ENCODE data around the gene YPEL1. TPM values are rescaled to one million over a fixed set of nuclear protein-coding genes. Genes with fewer than 3 reads are reported as not detected.

YPEL1 gene
- total and polyA plus RNA-seq, 11 donors: 2.5 to 10.0 (median 7.3) TPM

MicroRNAs encoded within 50 kb of the gene (microRNA counts, 767-probe panel; counts per million panel counts)
- microRNA hsa-miR-130b-3p (1,960 to 1,966 counts per million in 2 donors), microRNA hsa-miR-301b (71.6 to 1,208 counts per million in 2 donors)

Small RNA genes within 50 kb of the gene (microRNA-seq; reads per million reads assigned to microRNA genes)
- gene MIR130B: 94.2 to 252 (median 180) reads per million in 4 donors
- gene MIR301B: 0 to 6.2 (median 0.67) reads per million in 4 donors

Other genes starting within 250 kb of the YPEL1 start
- gene RIMBP3C, start 184.3 kb downstream of the YPEL1 start, total RNA-seq: under 1 TPM in 4 of 9 donors, not detected in 5; 0.08 to 0.37 (median 0.19) TPM
- not detected for gene RIMBP3C, start 184.3 kb downstream of the YPEL1 start, polyA plus RNA-seq
- 10 to 100 TPM; 42.9 to 73.1 (median 50.3) TPM for gene UBE2L3, start 168.1 kb downstream of the YPEL1 start, total RNA-seq
- gene UBE2L3, start 168.1 kb downstream of the YPEL1 start, polyA plus RNA-seq: 10 to 100 TPM; 63.8 to 64.8 TPM
- 10 to 100 TPM in 2 of 9 donors, 1 to 10 TPM in 7; 3.0 to 19.8 (median 5.4) TPM for gene YDJC, start 105.8 kb downstream of the YPEL1 start, total RNA-seq
- gene YDJC, start 105.8 kb downstream of the YPEL1 start, polyA plus RNA-seq: 10 to 100 TPM in 1 of 2 donors, 1 to 10 TPM in 1; 8.1 to 17.5 TPM
- gene CCDC116, start 103.0 kb downstream of the YPEL1 start, total RNA-seq: 1 to 10 TPM in 1 of 9 donors, under 1 TPM in 4, not detected in 4; 0.18 to 1.3 (median 0.26) TPM
- under 1 TPM; 0.19 to 0.27 TPM for gene CCDC116, start 103.0 kb downstream of the YPEL1 start, polyA plus RNA-seq
- gene SDF2L1, start 93.5 kb downstream of the YPEL1 start, total RNA-seq: 10 to 100 TPM; 14.1 to 54.1 (median 24.5) TPM
- gene SDF2L1, start 93.5 kb downstream of the YPEL1 start, polyA plus RNA-seq: 100 to 1,000 TPM in 1 of 2 donors, 10 to 100 TPM in 1; 22.7 to 226 TPM
- 10 to 100 TPM; 13.5 to 31.0 (median 23.8) TPM for gene PPIL2, start 69.8 kb downstream of the YPEL1 start, total RNA-seq
- gene PPIL2, start 69.8 kb downstream of the YPEL1 start, polyA plus RNA-seq: 10 to 100 TPM; 23.2 to 25.8 TPM
- 100 to 1,000 TPM in 6 of 9 donors, 10 to 100 TPM in 3; 30.1 to 140 (median 106) TPM for gene MAPK1, start 131.9 kb upstream of the YPEL1 start, total RNA-seq
- 10 to 100 TPM in 1 of 2 donors, 1 to 10 TPM in 1; 8.0 to 31.8 TPM for gene MAPK1, start 131.9 kb upstream of the YPEL1 start, polyA plus RNA-seq
- 10 to 100 TPM; 13.9 to 51.1 (median 21.1) TPM for gene PPM1F, start 217.1 kb upstream of the YPEL1 start, total RNA-seq
- gene PPM1F, start 217.1 kb upstream of the YPEL1 start, polyA plus RNA-seq: 10 to 100 TPM; 12.1 to 19.3 TPM
- gene TOP3B, start 247.0 kb upstream of the YPEL1 start, total RNA-seq: 10 to 100 TPM in 7 of 9 donors, 1 to 10 TPM in 2; 9.6 to 12.9 (median 11.2) TPM
- gene TOP3B, start 247.0 kb upstream of the YPEL1 start, polyA plus RNA-seq: 1 to 10 TPM; 9.5 to 9.9 TPM

Data from heart left ventricle (tissue), 11 donors.